Dermis microvascular lymphatic vessel endothelial cell (primary cell): ENCODE data around the gene CLECL1. TPM values are rescaled to one million over a fixed set of nuclear protein-coding genes. Genes with fewer than 3 reads are reported as not detected.

Experiments used
- DNase-seq, 2 donors: peaks; one replicate each; pipeline versions ENCODE4 v3.0.0 to v3.0.0-alpha.2; 2010; ENCODE audit warnings: low read depth in 2 of 2
- total RNA-seq: library from RNA; depleted of rRNA; stranded (reverse); fragments of >200 nt; gene quantifications from 2 replicates; pipeline ENCODE4 v1.2.1, GENCODE V29; 2014

The CLECL1 gene
- total RNA-seq, result not detected in 2 replicates

DNA sequence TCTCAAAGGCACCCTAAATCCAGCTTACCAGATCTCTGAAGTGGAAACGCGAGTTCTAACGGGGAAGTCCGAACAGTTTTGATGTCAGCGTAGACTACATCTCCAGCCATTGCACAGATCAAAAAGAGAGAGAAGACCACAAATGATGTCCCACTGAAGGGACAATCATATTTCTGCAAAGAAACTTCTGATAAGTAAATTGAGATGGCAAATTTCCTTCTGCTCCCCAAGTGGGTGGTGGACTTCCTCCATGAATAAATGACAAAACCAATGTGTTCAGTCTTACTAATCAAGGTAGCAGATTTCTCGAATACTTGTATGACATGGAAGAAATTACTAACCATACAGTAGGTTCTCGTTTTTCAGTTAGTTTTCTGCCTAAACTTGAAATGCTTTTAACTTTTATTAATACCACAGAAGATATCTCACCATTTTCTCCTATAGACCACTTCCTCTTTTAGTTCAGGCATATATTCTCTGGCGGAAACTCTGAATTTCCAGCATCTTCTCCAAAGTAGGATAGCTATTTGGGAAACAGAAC lies at the start of gene CLECL1:
CLECL1 (minus strand) TSS at position 177 of the 541 bp plus-strand sequence.
- no peak for DNase-seq

DNA sequence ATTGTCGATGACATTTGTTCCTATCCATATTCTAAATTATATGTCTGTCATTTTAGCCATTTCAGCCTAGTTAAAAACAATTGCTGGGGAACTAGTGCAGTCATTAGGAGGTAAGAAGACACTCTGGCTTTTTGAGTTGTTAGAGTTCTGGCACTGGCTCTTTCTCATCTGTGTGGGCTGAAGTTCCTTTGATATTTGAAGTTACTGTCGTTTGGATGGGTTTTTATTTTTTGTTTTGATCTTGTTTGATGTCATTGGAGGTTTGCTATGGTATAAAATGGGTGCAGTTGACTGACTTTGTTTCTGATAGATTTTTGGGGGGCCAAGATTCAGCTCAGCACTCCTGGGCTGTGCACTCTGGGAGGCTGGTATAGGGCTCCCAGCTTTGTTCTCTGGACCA lies 48.5 kb upstream of the CLECL1 start:
- no peak for DNase-seq

DNA sequence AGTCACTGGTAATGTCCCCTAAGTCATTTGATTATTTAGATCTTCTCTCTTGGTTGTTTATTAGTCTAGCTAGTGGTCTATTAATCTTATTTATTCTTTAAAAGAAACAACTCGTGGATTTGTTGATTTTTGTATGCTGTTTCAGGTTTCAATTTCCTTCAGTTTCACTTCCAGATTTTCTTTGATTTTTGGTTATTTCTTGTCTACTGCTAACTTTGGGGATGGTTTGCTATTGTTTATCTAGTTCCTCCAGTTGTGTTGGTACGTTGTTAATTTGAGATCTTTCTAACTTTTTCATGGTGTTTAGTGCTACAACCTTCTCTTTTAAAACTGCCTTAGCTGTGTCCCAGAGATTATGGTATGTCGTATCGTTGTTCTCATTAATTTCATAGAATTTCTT lies 46.3 kb upstream of the CLECL1 start:
- no peak for DNase-seq

DNA sequence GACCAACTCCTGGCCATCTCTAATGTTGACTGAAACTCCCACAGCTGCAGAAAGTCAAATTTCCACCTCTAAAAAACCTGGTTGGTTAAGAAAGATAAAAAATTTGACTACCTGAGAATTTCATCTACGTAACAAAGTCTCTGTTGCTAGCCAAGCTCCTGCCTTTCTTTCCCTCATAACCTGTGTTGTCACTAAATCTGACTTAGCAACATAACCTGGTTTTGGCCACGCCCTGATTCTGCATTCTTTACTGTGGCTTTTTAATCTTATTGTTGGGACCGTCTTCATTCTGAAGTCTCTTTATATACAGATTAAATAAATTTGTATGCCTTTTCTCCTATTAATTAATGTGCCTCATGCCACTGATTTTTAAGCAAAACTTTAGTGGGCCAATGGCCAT lies 43.9 kb upstream of the CLECL1 start:
- DNase-seq, result no peak

DNA sequence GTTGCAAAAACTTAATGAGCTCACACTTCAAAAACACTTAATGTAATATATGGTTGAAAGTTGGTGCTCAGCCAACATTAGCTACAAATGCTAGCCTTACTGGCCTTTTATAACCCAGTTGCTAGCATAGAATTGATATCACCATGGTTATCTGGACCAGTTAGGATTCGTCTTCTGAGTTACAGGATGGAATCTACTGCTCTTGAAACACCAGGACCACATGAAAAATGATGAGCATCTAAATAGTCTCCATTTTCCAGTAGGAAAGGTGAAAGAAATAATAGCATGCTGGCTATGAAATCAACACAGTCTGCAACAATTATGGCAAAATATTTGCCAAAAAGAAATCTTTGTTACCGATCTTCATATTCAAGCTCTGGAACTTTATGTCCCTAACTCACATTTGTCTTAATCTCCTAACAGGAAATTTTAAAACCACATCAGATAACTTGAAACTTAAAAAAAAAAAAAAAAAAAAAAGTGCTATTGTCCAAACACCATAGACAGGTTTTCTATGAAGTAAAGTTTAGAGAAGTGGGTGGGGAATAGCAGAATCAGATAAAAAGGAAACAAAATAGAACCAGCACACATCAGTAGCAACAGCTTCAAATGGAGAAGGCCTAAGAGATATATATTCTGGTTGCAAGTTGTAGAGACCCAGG lies 40.5 kb upstream of the CLECL1 start:
- no peak for DNase-seq

DNA sequence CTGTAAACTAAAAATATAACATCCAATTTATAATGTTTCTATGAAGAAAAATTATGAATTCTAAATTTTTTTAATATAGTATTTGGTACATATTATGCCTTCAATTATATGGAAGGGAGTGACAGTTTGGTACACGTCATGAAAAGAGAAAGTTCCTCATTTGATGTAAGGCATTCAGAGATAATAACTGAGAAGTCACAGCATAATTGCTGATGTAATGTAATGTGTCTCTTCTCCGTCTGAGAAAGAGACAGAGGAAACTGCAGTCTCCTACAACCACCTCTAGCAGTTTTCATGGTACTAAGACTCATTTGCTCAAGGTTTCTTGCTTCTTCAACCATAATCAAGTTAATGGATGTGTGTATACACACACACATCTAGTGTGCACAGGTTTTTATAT lies 30.1 kb upstream of the CLECL1 start:
- DNase-seq, result no peak

DNA sequence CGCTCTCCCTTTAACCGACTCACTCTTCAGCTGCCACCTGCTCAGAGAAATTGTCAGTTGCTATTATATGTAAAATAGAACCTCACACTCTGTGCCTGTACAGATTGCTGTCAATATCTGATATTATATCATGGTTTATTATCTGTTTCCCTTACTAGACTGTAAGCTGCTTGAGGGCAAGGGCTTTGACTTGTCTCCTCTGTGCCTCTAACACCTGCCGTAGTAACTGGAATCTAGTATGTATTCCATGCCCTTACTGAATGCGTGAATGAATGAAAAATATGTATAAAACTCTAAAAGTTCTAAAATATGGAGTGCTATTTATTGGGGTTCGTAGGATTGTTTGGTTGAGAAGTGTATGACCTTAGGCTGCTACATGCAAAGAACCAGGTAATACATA lies 29.5 kb upstream of the CLECL1 start:
- DNase-seq, result no peak

DNA sequence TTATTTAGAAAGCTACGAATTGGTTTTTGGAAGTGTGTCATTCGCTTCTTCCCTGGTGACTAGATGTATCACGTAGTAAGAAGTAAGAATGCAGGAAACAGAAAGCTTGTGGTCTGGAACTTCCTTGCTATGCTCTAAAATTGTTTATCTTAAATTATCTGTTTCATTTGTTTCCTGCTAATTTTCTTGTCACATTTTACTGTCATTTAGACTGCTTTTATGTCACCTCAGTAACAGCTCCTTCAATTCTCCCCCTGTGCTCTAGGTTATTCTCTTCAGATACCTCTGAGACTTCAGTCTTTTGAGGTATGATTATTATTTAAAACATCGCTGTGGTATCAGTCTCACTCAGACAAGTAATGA lies 28.5 kb upstream of the CLECL1 start:
- DNase-seq, result no peak

DNA sequence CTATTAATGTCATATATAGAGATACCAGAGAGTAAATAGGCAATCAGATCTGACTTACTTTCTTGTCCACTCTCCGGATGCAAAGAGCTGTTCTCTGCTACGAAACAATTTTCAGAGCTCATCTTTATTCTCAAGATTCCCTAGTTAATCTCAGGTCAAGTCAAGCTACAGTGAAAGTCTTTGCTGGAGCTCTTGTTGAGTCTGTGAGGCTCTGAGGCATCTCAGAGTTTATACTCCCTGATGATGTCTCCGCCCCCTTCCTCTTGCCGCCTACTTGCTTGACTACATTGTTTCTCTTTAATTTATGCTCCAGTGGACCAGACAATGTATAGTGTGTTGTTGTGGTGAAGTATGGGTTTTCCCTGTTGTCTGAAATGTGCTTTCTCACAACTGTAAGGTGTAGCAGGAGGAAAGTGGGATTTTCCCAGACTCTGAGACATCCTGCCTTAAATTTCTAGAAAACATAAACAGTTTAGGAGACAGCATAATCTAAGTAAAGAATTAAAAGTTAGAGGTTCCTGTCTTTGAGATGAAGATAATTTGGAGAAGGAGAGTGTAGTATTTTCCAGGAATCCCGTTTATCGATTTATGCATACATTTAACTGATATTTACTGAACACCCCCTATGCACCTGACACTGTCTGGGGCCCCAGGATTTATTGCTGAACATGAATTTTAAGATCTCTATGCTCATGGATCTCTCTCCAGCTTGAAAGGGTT lies 28.0 kb upstream of the CLECL1 start, which contains the start of gene CD69:
CD69 (minus strand) TSS at position 203 of the 720 bp plus-strand sequence; CDS start at position 122, 81 bp downstream.
- DNase-seq, result peak in 1 of 2 donors; percentile 50

DNA sequence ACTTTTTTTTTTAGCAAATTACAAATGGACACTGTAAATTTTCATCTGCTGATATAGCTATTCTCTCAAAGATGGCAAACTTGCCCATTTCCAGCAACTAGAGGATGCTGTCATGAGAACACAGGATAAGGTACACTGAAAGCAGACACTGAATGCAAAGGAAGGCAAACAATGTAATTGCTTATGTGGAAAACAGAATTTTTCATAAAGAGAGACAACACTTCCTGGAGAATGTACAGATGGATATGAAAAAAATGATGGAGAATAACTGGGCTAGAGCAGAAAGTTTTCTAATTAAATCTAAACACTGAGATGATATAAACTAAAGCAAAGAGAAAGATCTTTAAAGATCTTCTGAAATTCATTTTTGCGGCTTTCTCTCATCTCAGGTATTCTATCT lies 27.2 kb upstream of the CLECL1 start:
- DNase-seq, result no peak

DNA sequence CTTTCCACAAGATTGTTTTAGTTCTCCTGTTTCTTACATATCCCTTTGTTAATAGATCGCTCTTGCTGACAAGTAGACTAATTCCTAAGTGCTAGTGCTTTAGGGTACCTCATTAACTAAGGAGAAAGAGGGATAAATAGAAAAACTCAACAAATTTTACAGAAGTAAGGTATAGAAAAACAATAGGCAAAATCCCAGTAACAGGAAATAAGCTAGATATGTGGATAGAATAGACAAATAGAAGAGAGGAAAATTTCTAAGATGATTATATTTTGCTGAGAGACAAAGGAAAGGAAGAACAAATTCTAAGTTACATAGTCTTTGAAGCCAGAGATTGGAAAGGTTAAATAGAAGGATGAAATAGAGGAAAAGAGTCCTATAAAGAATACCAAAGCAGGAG lies 26.8 kb upstream of the CLECL1 start:
- no peak for DNase-seq

DNA sequence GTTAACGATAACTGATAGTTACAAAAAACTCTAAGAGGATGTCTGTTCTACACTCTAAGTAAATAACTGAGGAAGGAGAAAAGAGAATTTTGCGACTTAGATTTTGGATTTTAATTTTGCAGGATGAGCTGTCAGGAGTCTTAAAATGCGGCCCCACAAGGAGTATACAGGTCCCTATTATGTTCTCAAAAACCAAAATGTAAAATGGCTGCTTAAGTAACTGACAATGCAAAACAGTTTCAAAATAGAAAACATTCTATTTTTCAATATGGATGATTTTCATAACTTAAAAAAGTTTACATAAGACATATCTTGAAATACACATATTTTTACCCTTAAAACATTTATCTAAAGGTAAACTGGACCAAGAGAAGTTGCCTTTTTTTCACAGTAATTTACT lies 25.2 kb upstream of the CLECL1 start:
- no peak for DNase-seq

DNA sequence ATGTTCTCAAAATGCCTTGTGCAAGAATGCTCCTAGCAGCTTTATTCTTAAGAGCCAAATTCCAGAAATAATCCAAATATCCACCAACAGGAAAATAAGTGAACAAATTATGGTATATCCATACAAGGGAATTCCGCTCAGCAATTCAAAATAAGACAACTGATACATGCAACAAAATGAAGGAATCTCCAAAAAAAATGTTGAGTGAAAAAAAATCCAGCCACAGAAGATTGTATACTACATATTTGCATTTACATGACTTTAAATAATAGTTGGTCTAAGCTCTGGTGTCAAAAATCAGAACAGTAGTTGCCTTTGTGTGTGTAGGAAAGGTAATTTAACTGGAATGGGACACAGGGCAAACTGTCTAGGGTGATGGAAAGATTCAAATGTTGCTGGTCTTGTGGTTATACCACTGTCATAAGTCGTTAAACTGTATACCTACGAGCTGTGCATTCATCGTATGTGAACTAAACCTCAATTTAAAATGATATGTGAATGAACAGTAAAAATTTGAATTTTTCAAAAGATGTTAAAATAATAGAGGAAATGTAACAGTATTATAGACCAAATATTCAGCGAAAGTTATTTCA lies 24.6 kb upstream of the CLECL1 start:
- DNase-seq, result no peak

DNA sequence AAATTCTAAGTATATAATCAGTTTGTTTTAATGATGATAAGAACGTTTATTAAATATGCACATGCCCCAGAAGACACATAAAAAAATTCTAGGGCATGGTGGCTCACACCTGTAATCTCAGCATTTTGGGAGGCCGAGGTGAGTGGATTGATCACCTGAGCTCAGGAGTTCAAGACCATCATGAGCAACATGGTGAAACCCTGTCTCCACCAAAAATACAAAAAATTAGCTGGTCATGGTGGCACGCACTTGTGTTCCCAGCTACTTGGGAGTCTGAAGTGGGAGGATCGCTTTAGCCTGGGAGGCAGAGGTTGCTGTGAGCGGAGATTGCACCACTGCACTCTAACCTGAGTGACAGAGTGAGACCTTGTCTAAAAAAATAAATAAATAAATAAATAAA lies 23.8 kb upstream of the CLECL1 start:
- DNase-seq, result no peak

DNA sequence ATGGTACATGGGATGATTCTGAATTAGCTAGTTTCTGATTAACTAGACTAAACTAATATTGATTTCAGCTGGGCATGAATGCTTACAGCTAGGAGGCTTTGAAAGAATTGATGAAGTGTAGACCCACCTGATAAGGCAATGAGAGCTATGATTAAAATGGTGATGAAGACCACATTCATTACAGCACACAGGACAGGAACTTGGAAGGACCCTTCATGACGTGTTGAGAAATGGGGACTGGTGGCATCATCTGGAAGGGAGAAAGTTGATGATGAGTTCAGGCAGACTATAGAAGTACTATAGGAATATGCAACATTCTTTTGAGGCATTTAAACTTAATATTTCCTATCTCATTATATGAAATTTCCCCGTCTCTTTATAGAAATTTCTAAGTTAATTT lies 23.3 kb upstream of the CLECL1 start:
- no peak for DNase-seq

DNA sequence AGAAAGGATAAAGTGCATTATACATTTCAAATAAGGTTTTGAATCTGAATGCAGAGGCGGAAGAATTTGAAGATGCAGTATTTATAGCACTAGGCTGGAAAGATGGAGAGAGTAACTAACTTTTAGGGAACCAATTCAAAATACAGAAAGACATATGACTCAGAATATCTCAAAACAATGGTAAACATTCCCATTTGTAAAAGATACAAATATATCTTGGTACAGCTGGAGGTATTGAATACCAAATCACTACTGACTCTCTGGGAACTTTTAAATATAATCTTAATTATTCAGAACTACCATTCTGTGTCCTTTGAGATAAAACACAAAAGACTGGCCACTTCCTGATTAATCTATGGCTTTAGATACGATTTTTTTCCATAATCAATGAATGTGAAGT lies 22.7 kb upstream of the CLECL1 start:
- no peak for DNase-seq

DNA sequence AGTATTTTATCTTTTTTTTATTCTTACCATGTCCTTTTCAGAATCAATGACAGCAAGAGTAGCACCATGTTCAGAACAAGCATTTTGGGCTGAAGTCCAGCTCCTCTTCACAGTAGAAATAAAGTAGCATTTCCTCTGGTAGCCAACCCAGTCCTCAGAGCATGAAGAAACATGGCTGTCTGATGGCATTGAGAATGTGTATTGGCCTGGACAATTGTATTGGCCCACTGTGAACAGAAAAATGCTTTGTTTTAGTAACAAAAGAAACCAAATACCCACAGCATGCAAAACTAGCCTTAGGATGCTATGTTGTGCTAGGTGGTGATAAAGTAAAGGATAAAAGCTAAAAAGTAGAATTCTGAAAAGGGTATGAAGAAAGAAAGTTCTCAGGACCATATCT lies 22.1 kb upstream of the CLECL1 start:
- DNase-seq, result no peak

DNA sequence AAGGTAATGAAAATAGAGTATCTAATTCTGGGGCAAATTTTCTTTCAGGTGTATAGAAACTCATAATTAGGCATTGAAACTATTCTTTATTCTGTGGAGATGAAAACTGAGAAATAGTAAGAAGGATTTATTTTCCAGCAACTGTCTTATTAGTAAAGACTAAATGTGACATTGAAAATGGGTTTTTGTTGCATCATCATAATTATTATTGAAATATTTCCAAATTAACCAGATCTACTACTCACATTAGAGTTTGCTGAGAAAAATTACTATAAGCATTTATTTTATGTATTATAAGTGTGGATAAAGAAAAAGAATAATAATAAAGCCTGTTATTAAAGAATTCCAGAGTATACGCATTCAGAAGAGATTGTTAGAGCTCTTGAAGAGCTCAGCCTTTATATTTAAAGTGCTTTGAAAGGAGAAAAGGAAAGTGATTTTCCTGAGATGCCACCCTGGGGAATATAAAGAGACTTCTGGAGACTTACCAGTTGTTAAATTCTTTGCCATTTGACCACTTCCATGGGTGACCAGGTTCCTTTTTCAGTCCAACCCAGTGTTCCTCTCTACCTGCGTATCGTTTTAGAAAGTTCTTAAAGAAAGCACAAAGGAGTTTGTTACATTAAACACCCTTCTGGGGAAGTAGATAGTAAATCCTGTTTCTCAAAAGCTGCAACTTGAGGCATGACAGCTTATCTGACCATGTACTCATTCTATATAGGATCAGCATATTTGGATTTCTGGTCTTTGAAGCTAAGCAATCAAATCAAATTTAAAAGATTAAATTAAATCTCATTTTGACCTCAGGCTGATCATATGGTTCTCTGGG lies 21.4 kb upstream of the CLECL1 start:
- DNase-seq, result no peak

DNA sequence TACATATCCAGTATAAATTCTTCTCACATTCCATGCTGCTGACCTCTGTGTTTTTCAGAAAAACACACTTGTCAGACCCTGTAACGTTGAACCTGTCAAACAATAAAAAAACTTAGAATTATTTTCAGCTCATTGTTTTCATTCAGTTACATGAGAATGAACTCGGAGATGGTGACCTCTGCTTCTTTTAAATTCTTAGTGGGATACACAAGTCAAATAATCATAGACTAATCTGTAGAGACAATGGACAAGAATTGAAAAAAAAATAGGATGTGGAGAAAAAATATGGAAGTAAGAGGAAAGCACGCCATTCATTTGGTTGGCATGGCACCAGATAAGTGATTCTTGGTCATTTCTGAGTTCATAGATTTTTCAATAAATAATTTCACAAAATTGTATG lies 20.6 kb upstream of the CLECL1 start:
- DNase-seq, result peak in 1 of 2 donors; percentile 59

DNA sequence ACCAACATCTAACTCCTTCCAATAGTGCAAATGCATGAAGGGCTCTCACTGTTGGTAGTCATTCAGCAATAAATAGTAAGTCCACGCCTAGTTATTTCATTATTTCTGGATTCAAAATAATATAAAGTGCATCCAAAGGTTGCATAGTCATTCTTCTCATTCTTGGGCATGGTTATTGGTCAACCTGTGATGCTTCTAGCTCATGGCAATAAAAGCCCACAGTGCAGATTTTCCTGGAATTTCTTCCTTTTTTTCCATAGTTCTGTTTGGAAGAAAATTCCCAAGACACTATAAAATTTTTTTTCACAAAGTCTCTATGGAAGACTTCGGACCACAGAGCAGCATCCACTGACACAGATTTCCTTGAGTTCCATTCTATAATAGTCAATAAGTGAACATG lies 20.2 kb upstream of the CLECL1 start:
- no peak for DNase-seq

DNA sequence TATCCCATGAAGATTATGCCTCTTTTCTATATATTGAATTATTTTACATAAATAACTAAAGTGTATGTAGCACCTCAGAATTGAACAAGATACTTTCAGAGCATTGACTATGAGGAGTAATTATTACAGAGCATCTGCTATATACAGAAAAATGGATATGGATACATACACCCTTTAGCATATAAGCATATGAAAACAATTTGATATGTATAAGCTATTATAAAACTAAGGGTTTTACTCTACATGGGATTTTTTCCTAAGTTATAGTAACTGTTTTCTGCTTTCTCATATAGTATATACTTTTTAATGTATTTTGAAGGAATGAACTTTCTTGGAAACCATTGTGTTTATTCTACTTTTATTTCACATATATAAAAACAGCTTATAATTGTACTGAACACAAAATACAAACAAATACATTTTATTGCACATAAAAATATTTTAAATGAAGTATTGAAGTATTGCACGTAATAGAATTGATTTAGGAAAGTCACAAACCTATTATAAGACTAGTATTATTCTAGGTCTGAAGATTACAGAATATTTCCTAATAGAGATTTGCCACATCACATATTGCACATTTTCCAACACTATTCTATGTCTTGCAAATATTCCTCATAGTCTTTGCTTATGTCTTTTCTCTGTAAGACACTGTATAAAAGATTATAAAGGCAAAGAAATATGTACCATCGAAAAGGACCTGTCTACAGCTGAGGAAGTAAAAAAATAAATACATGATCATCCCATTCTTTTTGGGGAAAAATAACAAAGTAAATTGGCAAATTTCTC lies 19.4 kb upstream of the CLECL1 start:
- no peak for DNase-seq
